ENCODE results near the gene PCGF5.
"Not testable (repeated sequence)": the region's sequence is repeated elsewhere in the genome, so short reads cannot be mapped to it uniquely, and the experiment has no call there.

PCGF5 gene

DNA sequence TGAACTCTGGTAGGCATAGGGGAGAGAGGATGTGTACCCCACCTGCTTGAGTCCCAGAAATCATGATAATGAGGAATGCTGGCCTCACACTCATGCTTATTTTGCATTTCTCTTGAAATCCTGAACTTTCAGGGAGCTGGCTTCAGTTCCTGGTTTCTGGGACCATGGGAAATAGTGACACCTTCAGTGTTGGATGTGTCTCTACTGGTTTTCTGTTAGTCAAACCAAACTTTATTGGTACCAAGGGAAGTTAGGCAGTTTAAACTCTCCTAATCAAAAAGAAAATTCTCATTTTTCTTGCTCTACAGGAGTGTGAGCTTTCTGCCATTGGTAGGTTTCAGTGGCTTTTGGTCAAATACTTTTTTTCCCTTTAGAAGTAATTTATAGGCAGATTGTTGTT is 11.8 kb upstream of the PCGF5 start:
- no peak for DNase-seq (ENCODE audit: extremely low read depth in 1 of 2, low read depth in 1 of 2)

DNA sequence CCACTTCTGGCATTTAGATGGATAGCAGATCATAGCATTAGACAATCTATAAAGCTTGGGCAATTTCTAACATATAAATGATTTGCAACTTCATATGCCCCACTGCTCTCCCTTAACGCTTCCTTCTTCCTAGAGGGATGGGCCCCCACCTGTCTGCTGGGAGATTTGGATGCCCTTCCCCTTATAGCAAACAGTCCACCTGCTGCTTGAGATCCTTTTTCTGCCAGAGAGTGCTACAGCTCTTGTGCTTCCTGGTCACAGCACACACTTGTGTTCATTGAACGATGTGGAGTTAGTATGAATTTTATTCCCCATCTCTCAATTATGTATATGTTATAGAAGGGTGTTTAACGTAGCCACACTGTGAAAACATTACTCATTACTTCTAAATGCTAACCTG is 10.4 kb upstream of the PCGF5 start:
- DNase-seq (ENCODE audit: extremely low read depth in 1 of 2, low read depth in 1 of 2) = no peak

DNA sequence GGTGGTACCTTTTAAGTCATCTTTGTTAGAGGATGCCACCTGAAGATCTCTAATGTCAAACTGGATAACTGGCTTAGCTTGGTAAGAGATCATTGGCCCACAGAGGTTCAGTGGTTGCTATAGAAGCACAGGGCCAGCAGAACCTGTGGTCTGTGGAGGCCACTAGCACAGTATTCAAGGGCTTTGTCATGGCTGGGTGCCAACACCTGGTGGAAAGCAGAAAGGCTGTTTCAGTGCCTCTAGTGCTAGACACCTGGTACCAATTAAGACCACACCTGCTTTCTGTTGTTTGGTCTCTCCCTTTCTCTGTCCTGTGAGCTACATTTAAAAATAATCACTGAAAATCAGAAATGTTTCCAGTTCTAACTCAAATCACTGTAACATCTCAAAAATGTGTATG is 10.0 kb upstream of the PCGF5 start:
- no peak for DNase-seq (ENCODE audit: extremely low read depth in 1 of 2, low read depth in 1 of 2)

DNA sequence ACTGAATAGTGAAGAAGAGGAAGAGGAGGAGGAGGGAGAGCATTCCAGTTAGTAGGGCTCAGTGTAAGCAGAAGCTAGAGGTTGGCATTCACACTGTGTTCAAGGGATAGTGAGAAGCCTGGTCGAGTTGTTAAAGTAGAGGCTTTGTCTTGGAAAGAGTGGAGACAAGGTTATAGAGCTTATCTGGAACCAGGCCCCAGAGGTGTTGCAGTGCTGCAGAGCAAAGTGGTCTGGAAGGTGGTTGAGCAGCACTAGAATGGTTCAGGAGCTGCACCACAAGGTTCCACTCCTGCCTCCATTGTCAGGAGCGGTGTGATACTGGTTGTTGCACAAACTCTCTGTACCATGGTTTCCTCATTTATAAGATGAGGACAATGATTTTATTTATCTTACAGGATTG is 8.8 kb upstream of the PCGF5 start:
- no peak for DNase-seq (ENCODE audit: extremely low read depth in 1 of 2, low read depth in 1 of 2)

DNA sequence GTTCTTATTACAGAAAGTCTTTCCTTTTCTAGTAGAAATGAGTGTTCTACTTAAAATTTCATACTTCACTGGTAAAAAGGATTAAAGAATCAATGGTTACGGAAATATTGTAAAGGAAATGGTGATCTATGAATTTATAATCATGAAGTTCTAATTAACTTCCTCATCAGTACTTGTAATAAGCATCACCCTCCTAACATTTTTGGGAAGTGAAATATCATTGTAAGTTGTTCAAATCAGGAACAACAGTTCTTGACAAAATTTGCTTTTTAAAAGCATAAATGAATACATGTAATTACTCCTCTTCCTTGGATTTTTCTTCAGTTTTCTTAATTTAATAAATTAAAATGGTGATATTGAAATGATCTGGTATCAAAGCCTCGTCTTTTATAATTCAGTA is 5.6 kb upstream of the PCGF5 start:
- DNase-seq (ENCODE audit: extremely low read depth in 1 of 2, low read depth in 1 of 2) = no peak

DNA sequence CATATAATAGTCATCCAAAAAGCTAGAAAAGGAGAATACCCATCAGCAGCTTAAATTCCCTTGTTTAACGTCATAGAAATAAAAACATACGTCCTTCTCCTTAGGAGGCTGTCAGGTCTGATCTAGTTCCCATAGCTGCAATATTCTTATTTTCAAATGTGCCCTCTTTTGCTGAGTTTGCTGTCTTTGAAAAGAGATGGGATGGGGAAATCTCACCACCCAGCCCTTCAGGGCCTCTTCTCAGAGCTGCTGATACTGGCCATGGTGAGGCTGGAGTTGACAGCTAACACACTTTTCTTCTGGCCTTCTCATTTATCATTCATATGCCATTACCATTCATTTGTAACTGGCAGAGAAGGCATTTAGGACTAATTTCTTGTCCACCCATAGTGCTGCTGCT is 5.1 kb upstream of the PCGF5 start:
- DNase-seq (ENCODE audit: extremely low read depth in 1 of 2, low read depth in 1 of 2) = no peak

DNA sequence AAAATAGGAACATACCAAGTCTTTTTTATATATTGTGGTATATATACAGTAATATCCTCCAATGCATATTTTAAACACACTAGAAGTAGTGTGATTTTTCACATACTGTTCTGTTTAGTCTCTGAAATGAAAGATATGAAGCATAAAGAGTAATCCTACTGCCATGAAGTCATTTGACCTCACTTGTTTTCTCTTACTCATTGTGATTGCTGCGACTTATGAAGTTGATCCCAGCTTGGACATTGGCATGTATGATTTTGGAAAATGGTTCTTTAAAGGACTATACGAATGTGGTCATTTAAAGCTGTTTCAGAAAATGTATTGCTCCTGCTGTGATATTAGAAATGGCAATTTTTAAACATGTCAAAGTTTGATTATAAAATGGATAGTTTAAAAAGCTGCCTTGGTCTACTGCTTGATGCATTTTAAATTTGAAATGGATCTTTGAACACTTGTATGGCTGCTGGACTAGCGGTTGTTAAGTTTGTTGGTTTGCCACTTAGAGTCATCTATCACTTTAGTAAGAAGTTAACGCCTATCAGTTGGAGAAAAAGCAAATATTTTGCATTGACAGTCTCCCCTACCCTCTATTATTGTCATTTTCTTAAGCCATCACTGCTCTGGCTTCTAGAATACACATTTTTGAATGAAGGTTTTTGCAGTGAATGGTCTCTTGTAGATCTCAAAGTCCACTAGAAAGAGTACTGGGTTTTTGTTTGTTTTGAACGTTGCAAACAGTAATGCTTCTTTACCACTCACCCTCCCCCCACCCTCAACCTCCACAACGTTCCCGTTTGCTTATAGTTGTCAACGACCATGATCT is 881 bp upstream of the PCGF5 start:
- DNase-seq (ENCODE audit: extremely low read depth in 1 of 2, low read depth in 1 of 2) = no peak

DNA sequence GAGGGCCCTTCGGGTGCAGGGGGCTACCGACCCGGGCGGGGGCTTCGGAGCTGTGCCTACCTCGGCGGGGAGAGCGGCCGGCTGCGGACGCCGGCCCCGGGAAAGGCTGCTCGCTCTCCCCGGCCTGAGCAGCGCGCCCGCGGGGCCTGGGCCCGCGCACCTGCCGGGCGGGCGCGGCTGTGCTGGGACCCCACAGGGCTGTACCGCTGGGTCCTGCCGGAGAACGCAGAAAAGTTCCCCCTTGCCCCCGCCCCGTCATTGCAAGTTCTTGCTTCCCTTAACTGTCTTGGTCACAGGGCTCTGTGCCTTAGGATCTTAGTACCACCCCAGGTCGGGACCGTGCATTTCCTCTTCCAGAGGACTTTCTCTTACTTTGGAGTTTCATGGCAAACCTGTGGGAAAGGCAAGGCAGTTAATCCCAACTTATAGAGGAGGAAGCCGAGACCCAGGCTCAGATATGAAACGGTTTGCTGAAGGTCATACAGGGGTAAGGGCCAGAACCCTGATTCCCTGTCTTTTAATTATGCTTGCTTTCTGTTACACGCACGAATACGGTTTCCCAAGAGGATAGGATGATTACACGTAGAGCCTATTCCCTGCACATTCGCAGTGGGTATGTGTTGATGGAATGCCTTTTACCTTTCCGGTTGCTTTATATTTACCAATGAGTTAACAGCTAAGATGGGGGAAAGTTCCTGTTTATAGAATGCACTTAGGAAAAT is 652 bp downstream of the PCGF5 start:
- DNase-seq (ENCODE audit: extremely low read depth in 1 of 2, low read depth in 1 of 2) = no peak

DNA sequence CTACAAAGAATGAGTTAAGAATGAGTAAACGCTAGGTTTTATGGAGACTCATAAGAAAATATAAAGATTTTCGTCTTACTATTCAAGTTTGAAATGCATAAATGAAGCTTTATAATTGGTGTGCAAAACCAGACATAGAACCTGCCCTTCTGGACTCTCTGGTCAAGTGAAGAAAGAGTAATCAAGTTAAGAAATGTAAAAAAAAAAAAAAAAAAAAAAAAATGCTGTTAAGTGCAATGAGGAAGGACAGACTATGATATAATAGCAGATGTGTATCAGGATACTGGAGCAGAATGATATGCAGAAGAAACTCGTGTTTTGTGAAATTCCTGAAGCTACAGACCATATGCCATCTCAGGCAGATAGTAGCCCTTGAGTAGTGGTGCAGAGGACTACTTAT is 5.6 kb downstream of the PCGF5 start:
- DNase-seq (ENCODE audit: extremely low read depth in 1 of 2, low read depth in 1 of 2) = no peak

DNA sequence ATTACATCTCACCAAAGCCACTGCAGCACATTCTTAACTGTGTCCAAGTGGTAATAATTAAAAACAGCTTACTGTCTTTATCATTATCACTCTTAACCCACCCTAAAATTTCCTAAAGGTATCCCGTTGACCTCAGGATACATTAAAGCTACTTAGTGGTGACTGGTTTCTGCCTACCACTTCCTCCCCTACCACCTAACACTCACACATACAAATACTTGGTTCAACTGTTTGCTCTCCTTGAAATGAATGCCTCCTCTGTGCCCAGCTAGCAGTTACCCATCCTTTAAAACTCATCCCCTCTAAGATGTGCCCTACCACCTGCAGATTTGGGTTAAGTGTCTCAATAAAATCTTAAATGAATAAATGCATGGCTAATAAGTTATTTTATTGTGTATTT is 7.1 kb downstream of the PCGF5 start:
- no peak for DNase-seq (ENCODE audit: extremely low read depth in 1 of 2, low read depth in 1 of 2)

DNA sequence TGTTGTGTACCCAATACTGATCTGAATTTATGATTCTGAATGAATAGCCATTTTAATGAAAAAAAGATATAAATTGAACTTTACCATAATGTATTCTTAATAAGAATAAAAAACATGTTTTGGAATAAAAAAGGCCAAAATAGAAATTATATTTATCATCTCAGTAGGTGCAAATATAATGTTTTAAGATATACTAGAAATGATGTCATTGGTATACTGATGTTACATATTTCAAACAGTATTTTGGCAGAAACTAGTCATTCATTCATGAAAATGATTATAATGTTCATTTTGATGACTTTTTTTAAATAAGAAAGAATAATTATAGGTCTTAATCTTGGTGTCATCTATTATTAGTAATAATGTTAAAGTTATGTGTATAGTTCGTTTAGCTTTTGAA is 9.2 kb downstream of the PCGF5 start:
- no peak for DNase-seq (ENCODE audit: extremely low read depth in 1 of 2, low read depth in 1 of 2)

DNA sequence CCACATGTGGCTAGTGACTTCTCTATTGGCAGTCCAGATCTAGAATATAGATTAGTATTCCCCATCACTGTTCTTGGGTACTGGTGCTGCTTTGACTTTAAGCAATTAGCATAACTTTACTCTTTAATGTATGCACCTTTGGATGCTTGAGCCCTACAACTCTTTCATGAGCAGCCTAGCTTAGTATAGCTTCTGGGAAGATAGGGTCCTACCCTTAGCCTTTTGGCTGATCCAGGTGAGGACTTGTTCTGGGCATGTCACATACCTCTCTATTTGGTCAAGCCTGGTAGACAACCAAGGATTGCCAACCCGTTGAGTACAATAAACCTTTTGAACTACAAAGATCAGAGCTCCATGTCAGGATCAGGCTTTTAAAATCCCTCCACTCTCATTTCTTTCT is 17.7 kb downstream of the PCGF5 start:
- no peak for DNase-seq (ENCODE audit: extremely low read depth in 1 of 2, low read depth in 1 of 2)

DNA sequence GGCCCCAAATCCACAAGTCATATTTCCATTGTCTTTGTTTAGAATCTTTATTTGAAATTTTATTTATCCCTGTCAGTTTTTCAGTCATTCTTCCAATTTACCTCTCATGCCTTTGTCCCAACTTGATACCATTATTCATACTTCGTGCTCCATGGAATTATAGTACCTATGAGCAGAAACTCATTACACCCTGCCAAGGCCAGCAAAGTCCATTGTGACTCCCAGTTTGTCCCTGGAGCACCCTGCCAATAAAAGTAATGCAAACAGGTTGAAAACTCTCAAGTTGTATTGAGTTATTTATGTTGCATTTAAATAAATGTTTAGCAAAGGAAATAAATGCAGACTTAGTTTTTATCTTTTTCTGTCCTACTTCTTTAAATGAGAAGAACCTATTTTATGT is 19.3 kb downstream of the PCGF5 start:
- DNase-seq (ENCODE audit: extremely low read depth in 1 of 2, low read depth in 1 of 2) = no peak

DNA sequence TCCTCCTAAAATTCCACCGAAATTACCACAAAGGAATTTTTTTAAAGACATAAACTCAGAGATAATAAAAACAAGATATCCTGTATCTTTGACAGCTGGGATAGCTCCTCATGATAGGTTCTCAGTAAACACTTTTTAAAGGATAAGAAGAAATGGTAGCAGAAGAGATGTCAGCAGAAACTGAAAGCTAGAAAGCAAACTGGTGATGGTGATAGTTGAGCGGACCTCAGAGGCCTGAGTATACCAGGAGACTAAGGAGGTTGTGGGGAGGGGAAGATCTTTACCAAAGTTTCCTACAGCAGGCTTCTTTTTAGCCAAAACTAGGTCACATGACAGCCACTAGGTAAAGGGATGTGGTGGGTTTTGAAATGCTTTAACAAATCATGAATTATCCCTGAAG is 22.5 kb downstream of the PCGF5 start:
- no peak for DNase-seq (ENCODE audit: extremely low read depth in 1 of 2, low read depth in 1 of 2)

DNA sequence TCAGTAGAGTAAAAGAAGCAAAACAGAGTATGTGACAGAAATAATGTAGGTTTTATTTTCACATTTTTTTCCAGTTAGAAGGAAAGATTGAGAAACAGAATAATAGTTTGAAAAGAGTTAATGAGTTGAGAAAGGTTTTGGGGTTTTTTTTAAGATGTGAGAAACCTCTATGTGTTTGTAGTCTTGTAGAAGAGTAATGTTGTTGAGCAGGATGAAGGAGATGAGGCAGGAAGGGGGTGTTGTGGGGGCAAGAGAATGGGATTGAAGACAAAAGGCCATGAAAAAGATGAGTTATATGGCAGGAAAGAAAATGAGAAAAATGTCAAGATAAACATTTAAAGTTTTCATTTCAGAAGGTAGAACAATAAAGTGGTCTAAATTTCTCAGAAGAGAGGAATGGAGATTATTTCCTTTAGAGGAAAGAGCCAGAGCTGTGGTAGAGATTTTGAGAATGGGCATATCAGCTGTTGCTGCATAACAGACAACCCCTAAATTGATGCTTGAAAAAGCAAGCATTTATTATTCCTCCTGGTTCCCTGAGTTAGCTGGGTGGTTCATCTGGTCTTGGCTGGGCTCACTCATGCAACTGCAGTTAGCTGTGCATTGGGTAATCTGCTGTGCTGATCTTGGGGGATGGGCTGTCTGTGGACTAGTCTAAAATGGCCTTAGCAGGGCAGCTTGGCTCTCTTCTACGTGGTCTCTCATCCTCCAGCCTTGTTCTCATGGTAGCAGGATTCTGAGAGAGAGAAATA is 27.1 kb downstream of the PCGF5 start:
- no peak for DNase-seq (ENCODE audit: extremely low read depth in 1 of 2, low read depth in 1 of 2)

DNA sequence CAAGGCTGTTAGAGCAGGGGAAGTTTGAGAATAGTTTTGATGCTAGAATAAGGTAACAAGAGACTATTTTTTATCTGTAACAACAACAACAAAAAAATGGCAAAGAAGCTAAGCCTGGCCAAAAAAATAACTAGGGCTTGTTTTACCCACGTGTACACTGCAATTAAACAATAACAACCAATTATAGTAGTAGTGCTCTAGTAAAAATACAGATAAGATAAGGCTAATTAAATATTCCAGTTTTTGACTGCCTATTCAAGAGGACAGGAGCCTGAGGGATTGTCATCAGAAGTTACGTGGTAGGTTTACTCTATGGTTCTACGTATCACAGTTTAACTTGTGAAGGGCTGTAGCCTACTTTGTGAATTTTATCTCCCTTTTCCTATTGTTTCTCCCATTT is 29.2 kb downstream of the PCGF5 start:
- no peak for DNase-seq (ENCODE audit: extremely low read depth in 1 of 2, low read depth in 1 of 2)

DNA sequence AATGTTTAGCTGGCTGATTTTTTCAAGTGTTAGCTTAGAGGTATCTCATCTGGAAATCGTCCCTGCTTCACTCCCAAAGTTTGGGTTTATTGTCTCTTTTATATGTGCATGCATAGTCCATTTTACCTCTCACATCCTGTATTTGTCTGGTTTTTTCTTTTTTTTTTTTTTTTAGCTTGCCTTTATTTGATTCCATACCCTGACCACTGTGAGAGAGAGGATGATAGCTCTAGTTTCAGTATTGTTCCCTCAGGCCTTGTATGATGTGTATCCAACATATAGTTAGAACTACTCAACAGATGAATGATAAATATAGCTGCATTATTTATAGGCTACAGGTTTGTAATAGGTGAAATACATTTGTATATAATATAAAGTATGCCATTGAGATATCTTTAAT is 29.9 kb downstream of the PCGF5 start:
- DNase-seq (ENCODE audit: extremely low read depth in 1 of 2, low read depth in 1 of 2) = no peak

DNA sequence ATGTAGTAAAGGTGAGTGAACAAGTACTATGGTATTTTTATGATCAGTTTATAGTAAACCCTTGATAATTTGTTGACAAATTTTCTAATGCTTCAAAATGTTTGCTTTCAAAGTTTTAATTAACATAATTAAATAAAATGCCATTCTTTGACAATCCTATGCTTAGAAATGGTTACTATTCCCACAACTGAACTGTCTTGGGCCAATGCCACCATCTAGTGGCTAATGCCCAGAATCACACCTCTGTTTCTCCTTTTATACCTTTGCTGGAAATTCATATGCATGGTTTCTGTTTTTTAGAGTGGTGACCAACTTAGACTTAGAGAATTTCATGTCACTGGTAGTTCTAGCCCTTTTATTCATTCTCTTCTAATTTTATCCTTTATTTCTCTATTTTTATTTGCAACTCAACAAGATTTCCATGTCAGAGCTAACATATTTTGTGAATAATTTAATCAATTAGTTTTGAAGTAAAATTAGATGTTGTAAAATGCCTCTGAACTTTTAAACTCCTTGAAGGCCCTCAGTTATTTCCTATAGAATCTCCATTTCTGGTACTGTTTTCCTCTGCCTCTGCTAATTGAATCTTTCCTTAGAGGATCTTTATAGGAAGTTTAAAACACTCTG is 31.1 kb downstream of the PCGF5 start:
- DNase-seq (ENCODE audit: extremely low read depth in 1 of 2, low read depth in 1 of 2) = no peak

DNA sequence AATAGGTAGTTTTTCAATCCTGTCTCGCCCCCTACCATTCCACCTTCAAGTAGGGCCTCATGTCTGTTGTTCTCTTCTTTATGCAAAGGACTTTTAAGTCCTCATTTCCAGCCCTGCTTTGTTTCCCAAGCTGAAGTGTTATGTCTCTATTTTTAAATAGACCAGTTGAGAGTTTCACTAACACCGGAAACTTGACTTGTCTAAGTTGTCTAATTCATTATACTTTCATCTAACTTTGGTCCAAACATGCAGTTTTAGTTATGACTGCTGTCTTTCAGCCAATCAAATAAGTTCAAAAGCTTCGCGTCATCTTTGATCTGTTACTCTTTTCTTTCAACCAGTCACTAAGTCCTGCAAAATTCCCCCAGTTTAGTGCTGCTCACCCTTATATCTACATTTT is 32.8 kb downstream of the PCGF5 start:
- no peak for DNase-seq (ENCODE audit: extremely low read depth in 1 of 2, low read depth in 1 of 2)

DNA sequence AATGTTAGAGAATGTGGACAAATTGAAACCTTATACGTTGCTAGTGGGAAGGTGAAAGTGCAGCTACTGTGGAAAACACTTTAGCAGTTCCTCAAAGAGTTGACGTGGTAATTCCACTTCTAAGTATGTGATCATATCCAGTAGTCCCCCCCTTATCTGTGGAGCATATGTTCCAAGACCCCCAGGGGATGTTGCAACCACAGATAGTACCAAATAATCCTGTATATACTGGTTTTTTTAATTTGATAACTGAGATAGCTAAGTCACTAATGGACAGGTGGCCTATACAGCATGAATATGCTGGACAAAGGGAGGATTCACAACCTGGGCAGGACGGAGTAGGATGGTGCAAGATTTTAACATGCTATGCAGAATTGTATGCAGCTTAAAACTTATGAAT is 36.8 kb downstream of the PCGF5 start:
- no peak for DNase-seq (ENCODE audit: extremely low read depth in 1 of 2, low read depth in 1 of 2)

DNA sequence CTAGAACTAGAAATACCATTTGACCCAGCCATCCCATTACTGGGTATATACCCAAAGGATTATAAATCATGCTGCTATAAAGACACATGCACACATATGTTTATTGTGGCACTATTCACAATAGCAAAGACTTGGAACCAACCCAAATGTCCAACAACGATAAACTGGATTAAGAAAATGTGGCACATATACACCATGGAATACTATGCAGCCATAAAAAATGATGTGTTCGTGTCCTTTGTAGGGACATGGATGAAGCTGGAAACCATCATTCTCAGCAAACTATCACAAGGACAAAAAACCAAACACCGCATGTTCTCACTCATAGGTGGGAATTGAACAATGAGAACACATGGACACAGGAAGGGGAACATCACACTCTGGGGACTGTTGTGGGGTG is 40.0 kb downstream of the PCGF5 start:
- DNase-seq (ENCODE audit: extremely low read depth in 1 of 2, low read depth in 1 of 2) = not testable (repeated sequence)

Data from stimulated activated CD8-positive, alpha-beta memory T cell treated with anti-CD3 and anti-CD28 coated beads, Interleukin-7, amount 100 ng/mL, for 48 hours (primary cell).